ENCODE measurements around the gene SENP3.

DNA sequence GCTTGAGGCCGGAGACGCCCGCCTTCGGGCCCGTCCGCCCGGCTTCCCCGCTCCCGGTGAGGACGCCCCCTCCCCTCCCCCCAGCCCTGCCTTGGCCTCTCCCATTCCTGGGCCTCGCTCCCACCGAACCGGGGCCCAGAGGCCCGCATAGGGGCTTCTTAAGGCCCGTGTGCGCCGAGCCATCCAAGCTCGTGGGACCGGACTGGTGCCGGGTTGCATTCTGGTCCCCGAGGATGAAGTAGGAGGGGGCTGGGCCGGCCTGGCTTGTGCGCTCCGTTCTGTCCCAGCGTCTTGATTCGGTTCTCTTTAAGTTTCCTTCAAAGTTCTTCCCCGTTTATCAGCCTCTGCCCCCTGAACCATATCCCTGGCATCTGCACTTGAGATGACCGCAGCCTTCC is 488 bp downstream of the SENP3 start:
- no peak for TF ChIP-seq ZBTB8A (tag by site-specific recombination; IDR thresholded peaks at IDR 0.05)
- no peak for TF ChIP-seq HOXD13 (CRISPR knock-in tag; IDR thresholded peaks at IDR 0.05; ENCODE audit: borderline replicate concordance)
- TF ChIP-seq BCL11B (tag by site-specific recombination; IDR thresholded peaks at IDR 0.05; ENCODE audit: low read depth) = no peak
- no peak for TF ChIP-seq IKZF3 (tag by site-specific recombination; IDR thresholded peaks at IDR 0.05)
- TF ChIP-seq ZNF341 (tag by site-specific recombination; IDR thresholded peaks at IDR 0.05; ENCODE audit: low read depth) = no peak
- TF ChIP-seq KLF16 (tag by site-specific recombination; IDR thresholded peaks at IDR 0.05) = no peak
- no peak for TF ChIP-seq WT1 (tag by site-specific recombination; IDR thresholded peaks at IDR 0.05)
- no peak for TF ChIP-seq ZNF624 (tag by site-specific recombination; IDR thresholded peaks at IDR 0.05)
- TF ChIP-seq CTCF (tag by site-specific recombination; IDR thresholded peaks at IDR 0.05) = no peak
- TF ChIP-seq ZSCAN4 (tag by site-specific recombination; IDR thresholded peaks at IDR 0.05) = no peak

Measured in HEK293 (cell line).